Measurements from ENCODE around the gene TRIM66. TPM values are rescaled to one million over a fixed set of nuclear protein-coding genes. Genes with fewer than 3 reads are reported as not detected.

The TRIM66 gene
- total RNA-seq, 1 experiment from 2014 or later = 14.0 TPM

GRCh38 chr11:8621147-8621546 lies 61.3 kb downstream of the TRIM66 start:
- no peak for DNase-seq
- CTCF ChIA-PET = no interaction called here
- Mint-ChIP-seq H3K4me3 (ENCODE audit: low read depth, unreplicated experiment) (no peak overlapping the region), H3K36me3 (ENCODE audit: insufficient read depth, unreplicated experiment) (no peaks in the 10 kb centered on the region), H3K27me3 (ENCODE audit: unreplicated experiment) (no peaks in the 10 kb centered on the region), H3K4me1 (ENCODE audit: low read depth, unreplicated experiment) (no peaks in the 10 kb centered on the region), H3K27ac (ENCODE audit: unreplicated experiment) (no peak overlapping the region), H3K9me3 (ENCODE audit: low read depth, unreplicated experiment) (no peaks in the 10 kb centered on the region)
- no TSS peak for BruUV-seq (replicated peaks)
- TF ChIP-seq CTCF (IDR thresholded peaks at IDR 0.05; ENCODE audit: unreplicated experiment) = no peak
- intact Hi-C loops (cut with micrococcal nuclease; ENCODE audit: unreplicated experiment) = no loop called here

- no peak overlapping the region for H3K4me3 Mint-ChIP-seq (ENCODE audit: low read depth, unreplicated experiment)
Measured at GRCh38 chr11:8617063-8617462, 65.4 kb downstream of the TRIM66 start.

DNA sequence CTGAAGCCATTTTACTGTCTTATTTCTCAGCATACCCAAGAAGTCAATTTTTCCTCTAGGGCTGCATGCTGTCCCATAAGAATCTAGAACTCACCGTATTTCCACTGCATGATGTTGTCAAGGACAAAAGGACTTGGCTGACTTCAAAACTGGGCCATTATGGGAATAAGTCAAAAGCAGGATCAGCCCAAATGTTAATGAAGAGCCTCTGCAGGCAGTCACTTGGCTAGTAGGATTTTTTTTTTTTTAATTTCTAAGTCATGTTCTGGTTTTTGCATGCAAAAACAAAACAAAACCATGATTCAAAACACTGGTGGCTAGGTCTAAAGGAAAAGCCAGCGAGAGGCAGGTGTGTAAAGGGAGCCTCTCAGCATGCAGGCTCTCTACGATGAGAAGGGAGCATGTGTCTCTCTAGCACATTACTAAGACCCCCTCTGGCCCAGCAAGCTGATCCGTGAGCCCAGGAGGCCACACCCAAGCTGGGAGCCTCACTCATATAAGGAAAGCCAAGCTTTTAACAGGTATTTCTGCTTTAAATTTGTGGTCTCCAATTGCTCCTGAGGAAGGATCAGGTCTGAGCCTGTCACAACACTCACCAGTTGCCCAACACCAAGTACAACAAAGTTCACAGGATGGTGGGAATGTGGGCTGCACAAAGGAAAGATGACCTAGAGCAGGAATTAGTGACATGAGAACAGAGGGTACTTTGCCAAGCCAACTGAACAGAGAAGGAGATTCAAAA lies 67.0 kb downstream of the TRIM66 start:
- Mint-ChIP-seq H3K27me3 (ENCODE audit: unreplicated experiment) (no peaks in the 10 kb centered on the region), H3K9me3 (ENCODE audit: low read depth, unreplicated experiment) (no peaks in the 10 kb centered on the region), H3K36me3 (ENCODE audit: insufficient read depth, unreplicated experiment) (no peaks in the 10 kb centered on the region), H3K4me3 (ENCODE audit: low read depth, unreplicated experiment) (no peak overlapping the region), H3K27ac (ENCODE audit: unreplicated experiment) (no peak overlapping the region), H3K4me1 (ENCODE audit: low read depth, unreplicated experiment) (no peaks in the 10 kb centered on the region)
- CTCF ChIA-PET = no interaction called here
- intact Hi-C loops (cut with micrococcal nuclease; ENCODE audit: unreplicated experiment) = no loop called here
- no TSS peak for BruUV-seq (replicated peaks)
- no peak for TF ChIP-seq CTCF (IDR thresholded peaks at IDR 0.05; ENCODE audit: unreplicated experiment)
- DNase-seq = no peak

More at GRCh38 chr11:8617063-8617462, 65.4 kb downstream of the TRIM66 start:
- TF ChIP-seq CTCF (IDR thresholded peaks at IDR 0.05; ENCODE audit: unreplicated experiment) = no peak
- no peaks in the 10 kb centered on the region for H3K9me3 Mint-ChIP-seq (ENCODE audit: low read depth, unreplicated experiment)
- H3K27me3 Mint-ChIP-seq (ENCODE audit: unreplicated experiment) = no peaks in the 10 kb centered on the region
- no peak overlapping the region for H3K27ac Mint-ChIP-seq (ENCODE audit: unreplicated experiment)
- no TSS peak for BruUV-seq (replicated peaks)
- H3K4me1 Mint-ChIP-seq (ENCODE audit: low read depth, unreplicated experiment) = no peaks in the 10 kb centered on the region
- no peaks in the 10 kb centered on the region for H3K36me3 Mint-ChIP-seq (ENCODE audit: insufficient read depth, unreplicated experiment)
- intact Hi-C loops (cut with micrococcal nuclease; ENCODE audit: unreplicated experiment) = no loop called here
- CTCF ChIA-PET = no interaction called here
- DNase-seq = no peak

- no TSS peak for BruUV-seq (replicated peaks)
- intact Hi-C loops (cut with micrococcal nuclease; ENCODE audit: unreplicated experiment) = no loop called here
- no peaks in the 10 kb centered on the region for H3K36me3 Mint-ChIP-seq (ENCODE audit: insufficient read depth, unreplicated experiment)
- H3K9me3 Mint-ChIP-seq (ENCODE audit: low read depth, unreplicated experiment) = no peaks in the 10 kb centered on the region
- CTCF ChIA-PET = no interaction called here
- H3K4me1 Mint-ChIP-seq (ENCODE audit: low read depth, unreplicated experiment) = no peaks in the 10 kb centered on the region
- TF ChIP-seq CTCF (IDR thresholded peaks at IDR 0.05; ENCODE audit: unreplicated experiment) = no peak
- H3K27me3 Mint-ChIP-seq (ENCODE audit: unreplicated experiment) = no peaks in the 10 kb centered on the region
- H3K27ac Mint-ChIP-seq (ENCODE audit: unreplicated experiment) = no peak overlapping the region
- no peak overlapping the region for H3K4me3 Mint-ChIP-seq (ENCODE audit: low read depth, unreplicated experiment)
- DNase-seq = no peak
Measured at GRCh38 chr11:8614497-8614896, 68.0 kb downstream of the TRIM66 start.

All from Calu3 (cell line).